ENCODE data around the gene DCLK3. TPM values are rescaled to one million over a fixed set of nuclear protein-coding genes. Genes with fewer than 3 reads are reported as not detected.

Gene DCLK3
- total and polyA plus RNA-seq, 2 of the 8 experiments (the other 6 are each of a cell fraction or from before 2014, with no cell fraction given) = 0.27 to 0.63 TPM

- no peak overlapping the region for H2BK20ac ChIP-seq (ENCODE audit: low read length)
- H3K79me2 ChIP-seq (ENCODE audit: control insufficient read depth in 1 of 2, insufficient read depth in 2 of 2, low read length in 2 of 2) = no peaks in the 10 kb centered on the region
- no peaks in the 10 kb centered on the region for H3K79me1 ChIP-seq (ENCODE audit: low read depth, low read length)
- peaks cover 7 to 14% of the 10 kb centered on the region in 2 experiments; a peak in 2 of 4 replicates for H3K9me3 ChIP-seq (ENCODE audit: insufficient read depth in 2 of 2, low read depth in 1 of 2, low read length in 1 of 2)
- no peak overlapping the region for H3K9ac ChIP-seq (replicated peaks in 1 of 4; ENCODE audit: extremely low read depth in 1 of 4, low read depth in 3 of 4, low read length in 3 of 4)
- H3K14ac ChIP-seq (ENCODE audit: insufficient read length) = no peak overlapping the region
- no peak overlapping the region for H2BK12ac ChIP-seq (ENCODE audit: low read depth, low read length)
- no peak overlapping the region for H3K27ac ChIP-seq (ENCODE audit: low read depth, low read length)
- no peak overlapping the region for H2BK120ac ChIP-seq (replicated peaks; ENCODE audit: low read depth, low read length)
- no peaks in the 10 kb centered on the region for H4K20me1 ChIP-seq (replicated peaks in 1 of 2; ENCODE audit: control insufficient read depth in 1 of 2, insufficient read depth in 2 of 2, low read length in 2 of 2)
- no peak for DNase-seq (ENCODE audit: low read depth in 1 of 2, low spot score in 2 of 2)
- ChIA-PET CTCF (ENCODE audit: partially characterized antibody) (interaction anchor here (1.0 to 1.4 kb wide), 4 partner anchors 61 to 571 kb away, joined by 3 to 5 read pairs (median 3); no protein-coding TSS in a partner anchor), POLR2A (ENCODE audit: partially characterized antibody) (no interaction called here)
- no peaks in the 10 kb centered on the region for H3K23me2 ChIP-seq (ENCODE audit: low read depth, low read length)
- H2AFZ ChIP-seq (ENCODE audit: low read length) = no peak overlapping the region
- H3K56ac ChIP-seq (replicated peaks; ENCODE audit: insufficient read length, low read depth, low read length) = no peak overlapping the region
- H2AK5ac ChIP-seq (ENCODE audit: low read depth, low read length) = no peak overlapping the region
- no peak overlapping the region for H4K8ac ChIP-seq (ENCODE audit: extremely low read depth, insufficient read depth, low read length)
- peaks cover 0 to 2% (median under 1%) of the 10 kb centered on the region in 4 experiments; a peak in 1 of 7 replicates for H3K4me1 ChIP-seq (replicated peaks in 1 of 4; ENCODE audit: control insufficient read depth in 3 of 4, insufficient read depth in 4 of 4, low read length in 3 of 4)
- no peak for FAIRE-seq
- H3K4me2 ChIP-seq (ENCODE audit: insufficient read depth in 1 of 2, low read depth in 2 of 2, low read length in 2 of 2) = no peak overlapping the region
- H4K91ac ChIP-seq (replicated peaks; ENCODE audit: insufficient read length, low read length) = no peak overlapping the region
- no peak overlapping the region for H2BK5ac ChIP-seq (ENCODE audit: low read depth, low read length)
- no peaks in the 10 kb centered on the region for H3K36me3 ChIP-seq (ENCODE audit: control insufficient read depth in 2 of 4, insufficient read depth in 4 of 4, low read length in 3 of 4)
- no peaks in the 10 kb centered on the region for H3K27me3 ChIP-seq (replicated peaks in 1 of 4; ENCODE audit: control insufficient read depth in 3 of 4, extremely low read depth in 1 of 4, insufficient read depth in 3 of 4, low read length in 3 of 4)
- no peak overlapping the region for H4K5ac ChIP-seq (ENCODE audit: insufficient read length, low read depth, low read length)
- no peak overlapping the region for H3K23ac ChIP-seq (ENCODE audit: insufficient read length)
- H3K4me3 ChIP-seq (ENCODE audit: extremely low read depth in 1 of 4, insufficient read depth in 2 of 4, low read depth in 3 of 4, low read length in 4 of 4) = no peak overlapping the region
- H3K18ac ChIP-seq (ENCODE audit: extremely low read depth, low read length) = no peak overlapping the region
- 92% methylated on average over 2 of the region's 2 CpGs; no CpG with 5 or more reads in 1 of the 2 experiments for WGBS, 2 experiments (ENCODE audit: extremely low coverage in 1 of 2, insufficient coverage in 1 of 2, insufficient read length in 1 of 2, insufficient replicate concordance in 2 of 2, low coverage in 1 of 2, low lambda C conversion rate in 2 of 2, missing lambda C conversion rate in 1 of 2)
- H2BK15ac ChIP-seq (ENCODE audit: low read length) = no peak overlapping the region
- H3K4ac ChIP-seq (replicated peaks; ENCODE audit: insufficient read length, low read depth, low read length) = no peak overlapping the region
- TF ChIP-seq CHD1 (IDR thresholded peaks at IDR 0.05; ENCODE audit: low read depth, low read length) (no peak), EZH2 (IDR thresholded peaks at IDR 0.05; ENCODE audit: low read depth, low read length, severe bottlenecking) (no peak), SAP30 (IDR thresholded peaks at IDR 0.05; ENCODE audit: insufficient read depth, insufficient replicate concordance, low read length) (no peak), SP1 (IDR thresholded peaks at IDR 0.05; ENCODE audit: low read depth, low read length) (no peak), POLR2AphosphoS5 (IDR thresholded peaks at IDR 0.05; ENCODE audit: low read depth, low read length) (no peak), CEBPB (IDR thresholded peaks at IDR 0.05; ENCODE audit: low read depth, low read length) (no peak), YY1 (IDR thresholded peaks at IDR 0.05; ENCODE audit: low read depth, low read length) (no peak), GTF2F1 (IDR thresholded peaks at IDR 0.05; ENCODE audit: borderline replicate concordance, low read depth, low read length) (no peak), KDM5A (IDR thresholded peaks at IDR 0.05; ENCODE audit: low read length) (no peak), CBX5 (IDR thresholded peaks at IDR 0.05; ENCODE audit: low read depth, low read length) (no peak), JUN (IDR thresholded peaks at IDR 0.05; ENCODE audit: low read depth, low read length) (no peak), RXRA (IDR thresholded peaks at IDR 0.05; ENCODE audit: insufficient read depth, low read depth, low read length) (no peak), PHF8 (conservative IDR thresholded peaks at IDR 0.05; ENCODE audit: low read depth, low read length) (no peak), SP2 (IDR thresholded peaks at IDR 0.05; ENCODE audit: low read length) (no peak), TAF7 (optimal IDR thresholded peaks at IDR 0.05; ENCODE audit: borderline replicate concordance, low read depth, low read length) (no peak)
- TF ChIP-seq, protein P1, sequence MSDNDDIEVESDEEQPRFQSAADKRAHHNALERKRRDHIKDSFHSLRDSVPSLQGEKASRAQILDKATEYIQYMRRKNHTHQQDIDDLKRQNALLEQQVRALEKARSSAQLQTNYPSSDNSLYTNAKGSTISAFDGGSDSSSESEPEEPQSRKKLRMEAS (IDR thresholded peaks at IDR 0.05) = no peak
These were observed 68.6 kb downstream of the DCLK3 start for GRCh38 chr3:36695769-36696137.
